Gastroesophageal sphincter (tissue), 4 donors: ENCODE measurements around the gene ZNF32. TPM values are rescaled to one million over a fixed set of nuclear protein-coding genes. Genes with fewer than 3 reads are reported as not detected.
A peak's percentile ranks its signal among the peaks of the same experiment; 100 is the strongest.

ENCODE experiments used
- ATAC-seq: fragments of 150-250 bp; one replicate; pipeline ENCODE4 v1.9.1; 2016; ENCODE audit warnings: mild to moderate bottlenecking, moderate library complexity
- H3K27ac ChIP-seq, 4 donors: fragments of 200-600 bp; sonication (generic) in 3 of 4; 1 replicate in 3 of 4; 2 replicates in 1 of 4; pipeline ENCODE4 v1.5.1; 2016 to 2019
- H3K27me3 ChIP-seq: fragments of 200-600 bp; sonication (generic); one replicate; pipeline ENCODE4 v1.5.1; 2019
- H3K36me3 ChIP-seq, 2 donors: fragments of 200-600 bp; sonication (generic); one replicate each; pipeline ENCODE4 v1.5.1; 2019; ENCODE audit warnings: control low read depth in 1 of 2
- H3K4me1 ChIP-seq, 3 donors: fragments of 200-600 bp; sonication (generic); 1 replicate in 2 of 3; 2 replicates in 1 of 3; pipeline ENCODE4 v1.5.1; 2016 to 2019; ENCODE audit warnings: control low read depth in 2 of 3
- H3K4me3 ChIP-seq, 2 donors: fragments of 200-600 bp; sonication (generic); one replicate each; pipeline ENCODE4 v1.5.1; 2019; ENCODE audit warnings: mild to moderate bottlenecking in 1 of 2, moderate library complexity in 1 of 2
- H3K9me3 ChIP-seq, 3 donors: fragments of 200-600 bp; sonication (generic); one replicate each; pipeline ENCODE4 v1.5.1; 2017 to 2019; ENCODE audit warnings: control low read depth in 2 of 3
- CTCF ChIP-seq, 4 experiments: fragments of 200-600 bp in 2 of 4; fragments of 450-650 bp in 2 of 4; sonication (generic) in 1 of 4; IDR thresholded peaks; one replicate each; pipeline ENCODE4 v1.5.1; 2017 to 2019; ENCODE audit warnings: antibody characterized with exemption in 4 of 4, mild to moderate bottlenecking in 2 of 4, moderate library complexity in 2 of 4
- EP300 ChIP-seq: sonication (generic); formaldehyde crosslinking; IDR thresholded peaks from one replicate; pipeline ENCODE4 v1.6.1; 2017; ENCODE audit warnings: antibody characterized with exemption, mild to moderate bottlenecking
- POLR2A ChIP-seq, 2 donors: fragments of 450-650 bp; IDR thresholded peaks; one replicate each; pipeline ENCODE4 v1.6.1; 2017; ENCODE audit warnings: antibody characterized with exemption in 2 of 2, mild to moderate bottlenecking in 2 of 2, moderate library complexity in 1 of 2
- POLR2AphosphoS5 ChIP-seq: sonication (generic); formaldehyde crosslinking; IDR thresholded peaks from one replicate; pipeline ENCODE4 v1.6.1; 2017; ENCODE audit warnings: antibody characterized with exemption
- WGBS, 2 donors: methylation state at CpG; one replicate each; pipeline ENCODE4 v1.1.5; 2018; ENCODE audit warnings: low coverage in 1 of 2; 5-methylcytosine and 5-hydroxymethylcytosine counted together
- total RNA-seq, 4 donors: library from RNA; depleted of rRNA; stranded (reverse); fragments of >200 nt; gene quantifications; one replicate each; pipeline ENCODE4 v1.1.0, GENCODE V29; 2016

The ZNF32 gene
- total RNA-seq, 4 donors from 2014 or later = 45.8 to 59.8 (median 53.8) TPM

- no peak for TF ChIP-seq POLR2AphosphoS5
- TF ChIP-seq CTCF (IDR thresholded peaks at IDR 0.05) = no peak
- TF ChIP-seq EP300 = no peak
- no peak for TF ChIP-seq POLR2A (IDR thresholded peaks at IDR 0.05)
- ATAC-seq = no peak
- Histone ChIP-seq H3K4me3 (no peak overlapping the region), H3K9me3 (peaks cover 0 to 9% (median 0%) of the 10 kb centered on the region in 3 donors), H3K4me1 (peaks cover 0 to 66% (median 0%) of the 10 kb centered on the region in 3 donors), H3K36me3 (no peaks in the 10 kb centered on the region), H3K27me3 (no peaks in the 10 kb centered on the region), H3K27ac (peak overlapping the region in 1 of 4 donors; percentile 46)
- 92 to 93% methylated on average over 3 to 7 of the region's 7 CpGs for WGBS, 2 donors
Observed at GRCh38 chr10:43676901-43677300, 28.2 kb upstream of the ZNF32 start.

- 16 to 29% methylated on average over 1 to 4 of the region's 4 CpGs for WGBS, 2 donors
- peaks cover 2% of the 10 kb centered on the region for H3K27me3 ChIP-seq
- no peak for ATAC-seq
- peak overlapping the region in 1 of 4 donors; percentile 46 for H3K27ac ChIP-seq
- no peaks in the 10 kb centered on the region for H3K36me3 ChIP-seq
- no peak for TF ChIP-seq EP300
- TF ChIP-seq POLR2AphosphoS5 = peak; percentile 62
- no peak for TF ChIP-seq POLR2A (IDR thresholded peaks at IDR 0.05)
- H3K9me3 ChIP-seq = peaks cover 0 to 9% (median 0%) of the 10 kb centered on the region in 3 donors
- H3K4me1 ChIP-seq = peaks cover 0 to 71% (median 0%) of the 10 kb centered on the region in 3 donors
- no peak overlapping the region for H3K4me3 ChIP-seq
Observed at GRCh38 chr10:43676331-43676730, 27.6 kb upstream of the ZNF32 start.

GRCh38 chr10:43674553-43675210, 26.0 kb upstream of the ZNF32 start:
- Histone ChIP-seq H3K27me3 (peaks cover 19% of the 10 kb centered on the region), H3K4me1 (peaks cover 0 to 55% (median 0%) of the 10 kb centered on the region in 3 donors), H3K9me3 (peaks cover 0 to 9% (median 0%) of the 10 kb centered on the region in 3 donors), H3K36me3 (no peaks in the 10 kb centered on the region), H3K27ac (no peak overlapping the region), H3K4me3 (no peak overlapping the region)
- WGBS, 2 donors = 56 to 62% methylated on average over 11 of the region's 13 CpGs
- TF ChIP-seq POLR2AphosphoS5 (no peak), CTCF (IDR thresholded peaks at IDR 0.05) (no peak), EP300 (no peak), POLR2A (IDR thresholded peaks at IDR 0.05) (no peak)
- peak; percentile 17 for ATAC-seq

- H3K36me3 ChIP-seq = no peaks in the 10 kb centered on the region
- 63 to 80% methylated on average over 7 of the region's 7 CpGs for WGBS, 2 donors
- peaks cover 0 to 9% (median 0%) of the 10 kb centered on the region in 3 donors for H3K9me3 ChIP-seq
- no peak for ATAC-seq
- peaks cover 31% of the 10 kb centered on the region for H3K27me3 ChIP-seq
- H3K27ac ChIP-seq = no peak overlapping the region
- TF ChIP-seq POLR2AphosphoS5 (no peak), EP300 (no peak), POLR2A (IDR thresholded peaks at IDR 0.05) (no peak), CTCF (IDR thresholded peaks at IDR 0.05) (no peak)
- peaks cover 0 to 43% (median 0%) of the 10 kb centered on the region in 3 donors for H3K4me1 ChIP-seq
- H3K4me3 ChIP-seq = no peak overlapping the region
Observed at GRCh38 chr10:43673471-43673870, 24.8 kb upstream of the ZNF32 start.

GRCh38 chr10:43671659-43672531, 23.2 kb upstream of the ZNF32 start:
- Histone ChIP-seq H3K36me3 (no peaks in the 10 kb centered on the region), H3K4me3 (no peak overlapping the region), H3K27ac (no peak overlapping the region), H3K27me3 (peaks cover 45% of the 10 kb centered on the region), H3K4me1 (peaks cover 0 to 46% (median 3%) of the 10 kb centered on the region in 3 donors), H3K9me3 (peaks cover 0 to 9% (median 0%) of the 10 kb centered on the region in 3 donors)
- TF ChIP-seq CTCF (IDR thresholded peaks at IDR 0.05) (peak; percentile 73 to 92 (median 86)), EP300 (no peak)
- ATAC-seq = peak; percentile 62
- 42 to 75% methylated on average over 8 to 9 of the region's 18 CpGs for WGBS, 2 donors
